SK-N-SH treated with all-trans-retinoic acid at 6 μM for 48 hours (cell line): Measurements from ENCODE around the gene SPECC1L.

Experiments
- ATAC-seq: fragments of 200-7000 bp; cut with Tn5 transposase; 3 replicates; pipeline ENCODE4 v1.9.1; 2020; ENCODE audit warnings: mild to moderate bottlenecking, moderate library complexity
- BACH2 ChIP-seq: fragments of 250-450 bp; sonication (Bioruptor Pico); IDR thresholded peaks from 2 replicates; pipeline ENCODE4 v1.9.0; 2021; ENCODE audit warnings: mild to moderate bottlenecking, borderline replicate concordance
- CREB5 ChIP-seq: fragments of 250-450 bp; sonication (Bioruptor Pico); IDR thresholded peaks from 2 replicates; pipeline ENCODE4 v1.5.1; 2020; ENCODE audit warnings: low read depth, mild to moderate bottlenecking, moderate library complexity
- CSDC2 ChIP-seq: fragments of 250-450 bp; sonication (Bioruptor Pico); IDR thresholded peaks from 2 replicates; pipeline ENCODE4 v1.5.0; 2020; ENCODE audit warnings: mild to moderate bottlenecking, moderate library complexity
- CSRNP3 ChIP-seq: fragments of 250-450 bp; sonication (Bioruptor Pico); IDR thresholded peaks from 2 replicates; pipeline ENCODE4 v1.5.1; 2021; ENCODE audit warnings: mild to moderate bottlenecking, moderate library complexity
- ESRRG ChIP-seq: fragments of 250-450 bp; sonication (Bioruptor Pico); IDR thresholded peaks from 2 replicates; pipeline ENCODE4 v1.6.1; 2021; ENCODE audit warnings: mild to moderate bottlenecking
- ISL1 ChIP-seq: fragments of 250-450 bp; sonication (Bioruptor Pico); IDR thresholded peaks from 2 replicates; pipeline ENCODE4 v2.1.2; 2022; ENCODE audit warnings: mild to moderate bottlenecking, moderate library complexity
- OSR1 ChIP-seq: fragments of 250-450 bp; sonication (Bioruptor Pico); IDR thresholded peaks from 2 replicates; pipeline ENCODE4 v1.8.0; 2022; ENCODE audit warnings: moderate library complexity, mild to moderate bottlenecking, inconsistent platforms
- PATZ1 ChIP-seq: fragments of 250-450 bp; sonication (Bioruptor Pico); IDR thresholded peaks from 2 replicates; pipeline ENCODE4 v1.8.0; 2020; ENCODE audit warnings: mild to moderate bottlenecking, moderate library complexity, borderline replicate concordance
- RARB ChIP-seq: fragments of 250-450 bp; sonication (Bioruptor Pico); IDR thresholded peaks from 2 replicates; pipeline ENCODE4 v1.8.0; 2021; ENCODE audit warnings: mild to moderate bottlenecking, moderate library complexity
- SNAI2 ChIP-seq: fragments of 250-450 bp; sonication (Bioruptor Pico); IDR thresholded peaks from 2 replicates; pipeline ENCODE4 v1.5.0; 2020; ENCODE audit warnings: mild to moderate bottlenecking, moderate library complexity
- TCF4 ChIP-seq: fragments of 250-450 bp; sonication (Bioruptor Pico); IDR thresholded peaks from 2 replicates; pipeline ENCODE4 v1.8.0; 2021; ENCODE audit warnings: mild to moderate bottlenecking, moderate library complexity, borderline replicate concordance
- TOX ChIP-seq: fragments of 250-450 bp; sonication (Bioruptor Pico); IDR thresholded peaks from 2 replicates; pipeline ENCODE4 v1.8.0; 2021; ENCODE audit warnings: mild to moderate bottlenecking, moderate library complexity, borderline replicate concordance
- TSHZ2 ChIP-seq: fragments of 250-450 bp; sonication (Bioruptor Pico); IDR thresholded peaks from 2 replicates; pipeline ENCODE4 v1.5.0; 2020; ENCODE audit warnings: mild to moderate bottlenecking, moderate library complexity
- ZC3H10 ChIP-seq: fragments of 250-450 bp; sonication (Bioruptor Pico); IDR thresholded peaks from 2 replicates; pipeline ENCODE4 v1.5.1; 2021; ENCODE audit warnings: mild to moderate bottlenecking, moderate library complexity
- ZFP3 ChIP-seq: fragments of 250-450 bp; sonication (Bioruptor Pico); IDR thresholded peaks from 2 replicates; pipeline ENCODE4 v1.5.0; 2020; ENCODE audit warnings: mild to moderate bottlenecking, moderate library complexity
- ZNF8 ChIP-seq: fragments of 450-650 bp; formaldehyde crosslinking; IDR thresholded peaks from 2 replicates; pipeline ENCODE4 v1.5.0; 2020; ENCODE audit warnings: mild to moderate bottlenecking, moderate library complexity

SPECC1L gene

GRCh38 chr22:24417901-24418641 lies 147.4 kb downstream of the SPECC1L start:
- TF ChIP-seq TSHZ2 (CRISPR knock-in tag) (no peak), BACH2 (CRISPR knock-in tag) (no peak), ZNF8 (no peak), SNAI2 (no peak), ESRRG (CRISPR knock-in tag) (no peak), PATZ1 (CRISPR knock-in tag) (no peak), CSDC2 (no peak), ISL1 (CRISPR knock-in tag) (no peak)
- no peak for ATAC-seq

GRCh38 chr22:24418786-24419474 lies 148.3 kb downstream of the SPECC1L start:
- TF ChIP-seq PATZ1 (CRISPR knock-in tag) (no peak), BACH2 (CRISPR knock-in tag) (no peak), RARB (CRISPR knock-in tag) (no peak), TCF4 (CRISPR knock-in tag) (no peak), ZC3H10 (CRISPR knock-in tag) (no peak), CSRNP3 (CRISPR knock-in tag) (no peak), ZFP3 (CRISPR knock-in tag) (no peak), CREB5 (CRISPR knock-in tag) (no peak), OSR1 (CRISPR knock-in tag) (no peak)
- TF ChIP-seq, all 23 proteins: peak for 0
- no peak for ATAC-seq

- no peak for ATAC-seq
- TF ChIP-seq ISL1 (CRISPR knock-in tag) (no peak), ZC3H10 (CRISPR knock-in tag) (no peak), RARB (CRISPR knock-in tag) (no peak), TOX (CRISPR knock-in tag) (no peak)
Measured at GRCh38 chr22:24419475-24419850, 148.8 kb downstream of the SPECC1L start.
